GM23338 (cell line): Measurements from ENCODE around the gene PRPH2.

Experiments used
- ETS1 ChIP-seq: IDR thresholded peaks from 2 replicates; pipeline ENCODE4 v1.6.1; 2016; ENCODE audit warnings: antibody characterized with exemption
- TF ChIP-seq, protein P1 (sequence below), 2 experiments: fragments of 200-600 bp in 1 of 2; sonication (generic) in 1 of 2; conservative IDR thresholded peaks; 2 replicates each; pipeline versions ENCODE4 v1.5.1 to v1.6.1; 2016 to 2017; ENCODE audit warnings: antibody characterized with exemption in 2 of 2, low read depth in 2 of 2, mild to moderate bottlenecking in 2 of 2, moderate library complexity in 1 of 2

GRCh38 chr6:42766163-42766670, 43.8 kb upstream of the PRPH2 start:
- TF ChIP-seq, protein P1, sequence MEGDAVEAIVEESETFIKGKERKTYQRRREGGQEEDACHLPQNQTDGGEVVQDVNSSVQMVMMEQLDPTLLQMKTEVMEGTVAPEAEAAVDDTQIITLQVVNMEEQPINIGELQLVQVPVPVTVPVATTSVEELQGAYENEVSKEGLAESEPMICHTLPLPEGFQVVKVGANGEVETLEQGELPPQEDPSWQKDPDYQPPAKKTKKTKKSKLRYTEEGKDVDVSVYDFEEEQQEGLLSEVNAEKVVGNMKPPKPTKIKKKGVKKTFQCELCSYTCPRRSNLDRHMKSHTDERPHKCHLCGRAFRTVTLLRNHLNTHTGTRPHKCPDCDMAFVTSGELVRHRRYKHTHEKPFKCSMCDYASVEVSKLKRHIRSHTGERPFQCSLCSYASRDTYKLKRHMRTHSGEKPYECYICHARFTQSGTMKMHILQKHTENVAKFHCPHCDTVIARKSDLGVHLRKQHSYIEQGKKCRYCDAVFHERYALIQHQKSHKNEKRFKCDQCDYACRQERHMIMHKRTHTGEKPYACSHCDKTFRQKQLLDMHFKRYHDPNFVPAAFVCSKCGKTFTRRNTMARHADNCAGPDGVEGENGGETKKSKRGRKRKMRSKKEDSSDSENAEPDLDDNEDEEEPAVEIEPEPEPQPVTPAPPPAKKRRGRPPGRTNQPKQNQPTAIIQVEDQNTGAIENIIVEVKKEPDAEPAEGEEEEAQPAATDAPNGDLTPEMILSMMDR (conservative IDR thresholded peaks at IDR 0.05; ENCODE audit: low read depth in 2 of 2), result no peak
- no peak for TF ChIP-seq ETS1
